Stromal cell of bone marrow (primary cell): ENCODE measurements around the gene TRIM44.
"Not testable (repeated sequence)": the region's sequence is repeated elsewhere in the genome, so short reads cannot be mapped to it uniquely, and the experiment has no call there.

ENCODE experiments used
- DNase-seq: peaks from one replicate; pipeline ENCODE4 v3.0.0-alpha.2; 2012; ENCODE audit warnings: low read depth

TRIM44 gene

DNA sequence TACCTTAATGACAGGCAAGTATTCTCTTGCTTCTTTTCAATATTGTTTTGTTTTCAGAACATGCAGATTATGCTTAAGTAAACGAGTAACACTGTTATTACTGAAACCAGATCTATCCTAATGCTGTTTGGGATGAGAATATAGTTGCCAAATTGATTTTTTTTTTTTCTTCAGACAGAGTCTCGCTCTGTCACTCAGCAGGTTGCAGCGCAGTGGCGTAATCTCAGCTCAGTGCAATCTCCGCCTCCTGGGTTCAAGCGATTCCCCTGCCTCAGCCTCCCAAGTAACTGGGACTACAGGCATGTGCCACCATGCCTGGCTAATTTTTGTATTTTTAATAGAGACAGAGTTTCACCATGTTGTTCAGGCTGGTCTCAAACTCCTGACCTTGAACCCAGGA lies 91.0 kb downstream of the TRIM44 start:
- not testable (repeated sequence) for DNase-seq

DNA sequence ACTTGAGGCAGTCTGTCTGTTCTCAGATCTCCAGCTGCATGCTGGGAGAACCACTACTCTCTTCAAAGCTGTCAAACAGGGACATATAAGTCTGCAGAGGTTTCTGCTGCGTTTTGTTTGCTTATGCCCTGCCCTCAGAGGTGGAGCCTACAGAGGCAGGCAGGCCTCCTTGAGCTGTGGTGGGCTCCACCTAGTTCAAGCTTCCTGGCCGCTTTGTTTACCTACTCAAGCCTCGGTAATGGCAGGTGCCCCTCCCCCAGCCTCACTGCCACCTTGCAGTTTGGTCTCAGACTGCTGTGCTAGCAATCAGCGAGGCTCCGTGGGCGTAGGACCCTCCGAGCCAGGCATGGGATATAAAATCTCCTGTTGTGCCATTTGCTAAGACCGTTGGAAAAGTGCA lies 97.4 kb downstream of the TRIM44 start:
- not testable (repeated sequence) for DNase-seq

DNA sequence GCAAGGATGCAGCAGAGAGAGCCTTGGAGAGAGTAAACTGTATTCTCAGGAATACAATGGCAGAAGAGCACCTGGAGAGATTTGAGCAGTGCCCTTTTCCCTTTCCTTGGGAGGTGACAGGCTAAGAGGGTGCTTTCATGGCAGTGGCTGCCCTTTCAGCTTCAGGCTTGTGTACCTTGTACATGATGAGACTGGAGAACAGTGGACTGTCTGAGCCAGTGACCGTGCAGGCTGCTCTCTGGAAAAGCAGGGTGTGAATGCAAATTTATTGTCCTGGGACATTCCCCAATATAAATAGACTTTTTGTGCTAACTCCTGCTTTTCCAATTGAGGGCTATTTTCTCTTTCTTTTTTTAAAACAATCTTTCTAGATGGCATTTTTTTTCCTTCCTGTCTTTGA lies 99.3 kb downstream of the TRIM44 start:
- no peak for DNase-seq

DNA sequence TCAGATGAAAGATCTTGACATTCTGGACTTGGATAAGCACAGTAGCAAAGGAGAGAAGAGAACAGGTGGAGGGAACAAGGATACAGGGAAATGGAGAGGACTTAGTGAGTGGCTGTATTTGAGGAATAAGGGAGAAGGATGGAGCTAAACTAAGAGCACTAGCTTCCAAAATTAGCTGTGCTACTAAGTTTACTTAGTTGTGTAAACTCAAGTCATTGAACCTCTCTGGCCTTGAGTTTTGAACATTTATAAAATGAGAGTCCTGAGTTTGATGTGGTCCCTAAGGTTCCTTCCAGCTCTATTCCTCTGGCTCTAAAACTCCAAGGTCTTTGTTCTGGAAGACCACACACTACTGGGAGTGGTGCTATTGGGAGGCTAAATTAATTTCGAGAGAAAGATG lies 100.7 kb downstream of the TRIM44 start:
- DNase-seq, result no peak

DNA sequence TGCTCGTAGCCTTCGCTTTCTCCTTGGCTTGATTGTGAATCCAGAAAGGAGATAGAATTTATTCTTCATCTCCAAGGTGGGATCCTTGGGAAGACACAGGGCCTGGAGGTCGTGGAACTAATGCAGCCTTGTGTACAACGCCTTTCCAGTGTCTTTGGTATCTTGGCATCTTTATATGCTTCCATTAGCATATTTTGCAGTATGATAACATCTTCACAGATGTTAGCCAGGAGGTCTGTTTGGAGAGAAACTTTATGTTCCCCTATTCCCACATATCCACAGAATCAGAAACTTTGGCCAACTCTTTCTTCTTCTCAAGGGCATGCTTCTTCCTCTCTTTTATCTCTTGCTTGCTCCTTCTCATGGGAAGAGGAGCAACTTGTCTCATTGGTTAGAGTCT lies 101.2 kb downstream of the TRIM44 start:
- DNase-seq, result no peak

DNA sequence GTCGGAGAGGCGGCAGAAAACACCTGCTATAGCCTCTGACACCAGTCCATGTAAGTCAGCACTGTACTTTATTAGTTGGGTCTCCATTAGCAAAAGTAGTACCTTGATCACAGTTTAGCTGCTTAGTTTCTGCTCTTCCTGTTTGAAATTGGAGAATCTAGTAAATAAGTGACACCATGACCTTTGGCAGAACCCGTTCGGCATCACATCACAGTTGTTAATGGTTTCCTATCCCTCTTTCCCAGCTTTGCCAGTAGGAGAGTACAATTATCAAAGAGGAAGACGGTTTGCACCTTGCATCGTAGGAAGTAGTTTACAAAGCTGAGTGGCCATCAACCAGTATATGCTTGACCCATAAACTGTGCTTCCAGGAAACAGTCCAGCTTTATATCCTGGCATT lies 101.8 kb downstream of the TRIM44 start:
- no peak for DNase-seq

DNA sequence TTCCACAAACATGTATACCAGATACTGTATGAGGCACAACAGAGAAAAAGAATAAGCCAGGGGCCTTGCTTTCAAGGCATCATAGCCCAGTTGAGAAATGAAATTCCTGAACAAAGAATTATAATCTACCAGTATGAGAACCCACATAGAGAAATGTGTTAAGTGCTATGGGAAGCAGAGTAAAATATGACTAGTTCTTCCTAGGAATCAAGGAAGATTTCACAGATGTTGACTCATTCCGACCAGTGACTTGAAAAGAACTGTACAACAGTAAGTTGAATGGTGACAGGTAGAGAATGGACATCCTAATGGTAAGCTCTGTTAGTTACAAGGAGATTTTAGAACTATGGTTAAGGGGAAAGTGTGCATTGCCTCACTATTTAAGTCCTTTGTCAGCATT lies 102.6 kb downstream of the TRIM44 start:
- no peak for DNase-seq

DNA sequence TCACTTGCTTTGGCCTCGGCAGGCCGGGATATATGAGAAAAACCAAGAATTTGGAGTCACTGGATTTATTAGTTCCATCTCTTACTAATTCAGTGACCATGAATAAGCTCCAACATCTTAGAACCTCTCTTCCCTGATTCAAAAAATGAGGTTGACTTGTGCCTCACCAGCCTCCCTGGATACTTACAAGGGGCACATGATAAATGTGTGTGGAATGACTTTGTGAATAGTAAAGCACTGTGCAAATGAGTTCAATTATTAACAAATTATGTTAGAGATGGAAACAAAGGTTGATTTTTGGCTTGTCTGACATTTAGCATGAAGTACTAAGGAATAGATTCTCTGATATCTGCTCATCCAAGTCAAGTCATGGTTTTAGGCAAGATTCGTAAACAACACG lies 104.1 kb downstream of the TRIM44 start:
- DNase-seq, result no peak

DNA sequence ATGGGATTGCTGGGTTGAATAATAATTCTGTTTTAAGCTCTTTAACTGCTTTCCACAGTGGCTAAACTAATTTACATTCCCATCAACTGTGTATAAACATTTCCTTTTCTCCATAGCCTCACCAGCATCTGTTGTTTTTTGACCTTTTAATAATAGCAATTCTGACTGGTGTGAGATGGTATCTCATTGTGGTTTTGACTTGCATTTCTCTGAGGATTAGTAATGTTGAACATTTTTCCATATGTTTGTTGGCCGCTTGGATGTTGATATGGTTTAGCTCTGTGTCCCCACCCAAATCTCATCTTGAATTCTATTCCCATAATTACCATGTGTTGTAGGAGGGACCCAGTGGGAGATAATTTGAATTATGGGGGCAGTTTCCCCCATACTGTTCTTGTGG lies 107.8 kb downstream of the TRIM44 start:
- DNase-seq, result not testable (repeated sequence)

DNA sequence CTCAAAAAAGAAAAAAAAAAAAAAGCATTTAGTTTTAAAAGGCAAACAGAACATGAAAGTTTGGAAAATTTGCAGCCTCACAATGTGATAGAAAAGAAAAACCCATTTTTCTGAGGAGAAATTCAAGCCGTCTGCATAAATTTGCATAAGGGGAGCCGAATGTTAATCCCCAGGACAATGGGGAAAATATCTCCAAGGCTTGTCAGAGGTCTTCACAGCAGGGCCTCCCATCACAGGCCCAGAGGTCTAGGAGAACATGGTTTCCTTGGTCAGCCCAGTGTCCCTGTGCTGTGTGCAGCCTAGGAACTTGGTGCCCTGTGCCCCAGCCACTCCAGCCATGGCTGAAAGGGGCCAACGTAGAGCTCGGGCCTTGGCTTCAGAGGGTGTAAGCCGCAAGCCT lies 109.1 kb downstream of the TRIM44 start:
- DNase-seq, result no peak

DNA sequence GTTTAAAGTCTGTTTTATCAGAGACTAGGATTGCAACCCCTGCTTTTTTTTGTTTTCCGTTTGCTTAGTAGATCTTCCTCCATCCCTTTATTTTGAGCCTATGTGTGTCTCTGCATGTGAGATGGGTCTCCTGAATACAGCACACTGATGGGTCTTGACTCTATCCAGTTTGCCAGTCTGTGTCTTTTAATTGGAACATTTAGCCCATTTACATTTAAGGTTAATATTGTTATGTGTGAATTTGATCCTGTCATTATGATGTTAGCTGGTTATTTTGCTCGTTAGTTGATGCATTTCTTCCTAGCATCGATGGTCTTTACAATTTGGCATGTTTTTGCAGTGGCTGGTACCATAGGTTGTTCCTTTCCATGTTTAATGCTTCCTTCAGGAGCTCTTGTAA lies 114.7 kb downstream of the TRIM44 start:
- not testable (repeated sequence) for DNase-seq

DNA sequence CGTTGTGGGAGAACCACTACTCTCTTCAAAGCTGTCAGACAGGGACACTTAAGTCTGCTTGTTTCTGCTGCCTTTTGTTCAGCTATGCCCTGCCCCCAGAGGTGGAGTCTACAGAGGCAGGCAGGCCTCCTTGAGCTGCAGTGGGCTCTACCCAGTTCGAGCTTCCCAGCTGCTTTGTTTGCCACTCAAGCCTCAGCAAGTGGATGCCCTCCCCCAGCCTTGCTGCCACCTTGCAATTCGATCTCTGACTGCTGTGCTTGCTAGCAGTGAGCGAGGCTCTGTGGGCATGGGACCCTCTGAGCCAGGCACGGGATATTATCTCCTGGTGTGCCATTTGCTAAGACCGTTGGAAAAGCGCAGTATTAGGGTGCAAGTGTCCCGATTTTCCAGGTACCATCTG lies 116.4 kb downstream of the TRIM44 start:
- DNase-seq, result not testable (repeated sequence)

DNA sequence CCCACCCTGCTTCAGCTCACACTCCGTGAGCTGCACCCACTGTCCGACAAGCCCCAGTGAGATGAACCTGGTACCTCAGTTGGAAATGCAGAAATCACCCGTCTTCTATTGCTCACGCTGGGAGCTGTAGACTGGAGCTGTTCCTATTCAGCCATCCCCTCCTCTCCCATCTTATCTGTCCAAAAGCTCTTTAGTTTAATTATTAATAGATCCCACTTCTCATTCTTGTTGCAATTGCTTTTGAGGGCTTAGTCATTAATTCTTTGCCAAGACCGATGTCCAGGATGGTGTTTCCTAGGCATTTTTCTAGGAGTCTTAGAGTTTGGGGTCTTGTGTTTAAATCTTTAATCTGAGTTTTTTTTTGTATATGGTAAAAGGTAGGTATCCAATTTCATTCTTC lies 116.8 kb downstream of the TRIM44 start:
- DNase-seq, result no peak

DNA sequence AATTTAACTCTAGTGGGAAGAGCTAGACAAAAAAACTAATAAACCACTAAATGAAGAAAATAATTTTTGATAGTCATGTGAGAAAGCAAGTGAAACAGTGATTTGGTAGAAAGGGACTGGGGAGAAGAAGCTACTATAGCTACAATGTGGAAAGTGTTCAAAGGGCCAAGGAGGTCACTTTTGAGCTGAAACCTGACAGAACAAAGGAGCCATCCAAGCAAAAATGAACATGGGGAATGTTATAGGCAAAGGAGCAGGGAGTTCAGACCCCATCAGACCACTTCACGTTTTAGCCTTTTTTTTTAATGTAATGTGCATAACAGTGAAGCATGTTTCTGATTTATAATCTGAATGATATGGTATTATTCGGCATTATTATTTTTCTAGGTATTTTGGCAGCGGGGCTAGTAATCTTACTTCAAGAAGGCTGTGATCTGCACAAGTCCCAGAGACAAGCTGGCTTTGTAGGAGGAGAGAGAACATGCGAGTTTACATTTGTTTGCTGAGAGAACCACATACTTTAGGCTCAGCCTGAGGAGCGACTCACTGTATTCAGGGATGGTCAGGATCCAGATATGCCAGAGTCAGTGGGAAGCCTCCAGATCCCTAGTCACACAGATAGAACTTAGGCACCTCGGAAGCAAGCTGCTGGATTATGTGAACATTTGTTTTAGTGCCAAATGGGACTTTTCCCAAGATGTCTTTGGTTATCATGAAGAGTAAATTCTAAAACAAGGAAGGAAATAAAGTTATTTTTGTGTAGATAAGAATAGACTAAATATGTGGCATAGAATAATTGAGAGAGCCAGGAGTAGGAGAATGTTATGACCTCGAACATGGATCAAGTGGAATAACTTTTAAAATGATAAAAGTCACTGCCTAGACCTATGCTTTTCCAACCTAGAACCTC lies 118.6 kb downstream of the TRIM44 start:
- peak; percentile 41 for DNase-seq

DNA sequence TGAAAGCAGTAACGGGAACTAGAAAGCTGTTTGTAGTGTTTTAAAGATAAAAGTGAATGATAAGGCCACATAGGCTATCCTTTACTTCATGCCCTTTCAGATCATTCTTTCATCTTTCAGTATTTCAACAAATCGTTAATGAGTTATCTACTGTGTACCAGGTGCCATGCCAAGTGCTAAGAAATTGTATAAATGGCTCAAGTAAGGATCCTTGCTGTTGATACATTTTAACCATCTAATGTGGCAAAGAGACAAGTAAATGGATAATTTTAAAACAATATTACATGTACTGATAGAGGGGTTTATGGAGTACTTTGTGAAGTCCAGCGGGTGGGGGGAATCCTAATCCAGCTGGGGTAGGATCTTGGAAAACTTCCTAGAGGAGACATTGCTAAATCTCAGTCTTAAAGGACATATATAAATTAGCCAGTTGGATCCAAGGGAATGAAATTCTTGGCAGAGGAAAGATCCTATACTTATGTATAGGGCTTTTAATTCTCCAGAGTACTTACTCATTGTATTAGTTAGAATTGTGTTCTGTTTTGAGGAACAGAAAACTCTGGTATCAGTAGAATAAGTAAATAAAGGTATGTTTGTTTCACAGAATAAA lies 119.4 kb downstream of the TRIM44 start:
- DNase-seq, result no peak

DNA sequence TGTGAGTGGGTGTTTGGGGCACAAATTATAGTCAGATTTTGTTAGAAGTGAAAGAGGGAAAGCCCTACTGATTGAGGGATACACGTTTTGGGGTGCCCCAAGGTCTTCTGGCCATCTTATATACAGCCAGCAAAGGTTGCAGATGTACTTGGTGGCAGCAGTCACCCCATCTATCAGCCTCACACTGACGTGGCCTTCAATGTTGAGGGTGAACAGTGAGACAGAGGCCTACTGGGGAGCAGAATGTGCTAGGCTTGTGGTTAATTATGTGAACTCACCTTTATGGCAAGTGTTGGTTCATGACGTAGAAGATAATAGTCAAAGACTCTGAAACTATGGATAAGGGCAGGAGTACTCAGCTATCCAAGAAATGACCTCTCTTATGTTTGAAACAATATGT lies 121.2 kb downstream of the TRIM44 start:
- no peak for DNase-seq

DNA sequence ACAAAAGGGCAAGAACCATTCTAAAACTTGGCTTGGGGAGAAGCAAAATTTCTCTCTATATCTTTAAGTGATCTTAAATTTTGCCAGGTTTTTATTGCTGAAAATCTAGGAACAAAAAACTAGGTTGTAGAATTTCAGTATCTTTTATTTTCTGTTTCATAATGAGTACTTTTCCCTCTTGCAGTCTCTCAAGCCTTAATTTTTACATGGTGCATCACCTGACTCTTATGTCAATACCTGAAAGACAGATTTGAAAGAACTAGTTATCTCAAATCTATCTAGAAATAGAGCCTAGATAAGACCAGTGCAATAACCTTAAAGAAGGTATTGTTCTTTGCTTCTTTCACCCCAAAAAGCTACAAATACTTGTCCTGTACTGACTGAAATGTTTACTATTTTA lies 122.1 kb downstream of the TRIM44 start:
- no peak for DNase-seq

DNA sequence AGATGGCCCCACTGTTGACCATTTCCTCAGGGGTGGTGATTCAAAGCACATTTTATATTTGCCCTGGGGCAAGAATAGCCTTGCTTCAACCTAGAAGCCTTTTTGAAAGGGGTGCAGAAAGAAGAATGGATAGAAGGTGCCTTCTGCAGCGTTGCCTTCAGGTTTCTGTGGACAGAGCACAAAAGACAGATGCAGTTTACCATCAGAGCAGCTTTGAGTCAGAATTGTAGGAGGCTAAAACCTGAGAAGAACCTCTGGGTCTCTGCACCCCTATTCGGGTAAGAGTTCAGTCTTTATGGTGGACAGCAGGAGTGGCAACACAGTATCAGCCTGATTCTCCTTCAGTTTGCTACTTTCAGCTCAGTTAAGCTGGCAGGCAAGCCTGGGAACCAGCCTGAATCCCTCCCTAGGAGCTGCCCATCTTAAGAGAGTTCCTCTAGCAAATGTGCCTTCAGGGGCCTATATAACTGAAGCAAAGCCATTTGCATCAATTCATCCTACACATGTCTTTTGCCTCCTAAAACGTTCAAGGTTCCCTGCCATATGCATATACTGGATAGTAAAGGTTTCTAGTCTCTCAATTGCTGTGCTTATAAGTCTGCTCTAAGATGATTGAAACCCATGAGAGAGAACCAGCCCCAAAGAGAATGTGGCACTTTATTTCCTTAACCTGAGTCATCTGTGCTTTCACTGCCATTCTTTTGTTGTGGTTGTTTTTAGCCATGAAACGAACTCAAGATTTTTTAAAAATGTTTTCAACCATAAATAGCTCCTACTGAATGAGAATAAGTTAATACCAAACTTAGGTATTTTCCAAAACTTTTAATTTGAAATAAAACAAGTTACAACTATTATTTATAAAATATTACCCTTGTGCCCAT lies 123.0 kb downstream of the TRIM44 start:
- DNase-seq, result no peak

DNA sequence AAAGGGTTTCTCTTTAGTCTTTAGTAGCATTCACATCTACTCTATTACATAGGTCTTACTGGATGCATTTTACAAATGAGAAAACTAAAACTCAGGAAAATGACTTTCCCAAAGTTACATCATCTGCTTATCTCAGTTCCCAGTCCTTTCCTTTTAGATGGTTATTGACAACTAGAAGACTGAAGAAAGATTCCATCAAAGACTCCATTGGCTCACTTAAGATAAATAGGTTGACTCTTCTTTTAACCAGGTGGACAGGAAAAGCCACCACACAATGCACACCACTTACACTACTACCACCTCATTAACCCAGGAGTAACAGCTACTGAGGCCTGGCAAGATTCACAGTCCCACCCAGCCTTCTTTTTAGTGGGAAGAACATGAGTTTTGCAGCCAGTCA lies 123.6 kb downstream of the TRIM44 start:
- DNase-seq, result no peak

DNA sequence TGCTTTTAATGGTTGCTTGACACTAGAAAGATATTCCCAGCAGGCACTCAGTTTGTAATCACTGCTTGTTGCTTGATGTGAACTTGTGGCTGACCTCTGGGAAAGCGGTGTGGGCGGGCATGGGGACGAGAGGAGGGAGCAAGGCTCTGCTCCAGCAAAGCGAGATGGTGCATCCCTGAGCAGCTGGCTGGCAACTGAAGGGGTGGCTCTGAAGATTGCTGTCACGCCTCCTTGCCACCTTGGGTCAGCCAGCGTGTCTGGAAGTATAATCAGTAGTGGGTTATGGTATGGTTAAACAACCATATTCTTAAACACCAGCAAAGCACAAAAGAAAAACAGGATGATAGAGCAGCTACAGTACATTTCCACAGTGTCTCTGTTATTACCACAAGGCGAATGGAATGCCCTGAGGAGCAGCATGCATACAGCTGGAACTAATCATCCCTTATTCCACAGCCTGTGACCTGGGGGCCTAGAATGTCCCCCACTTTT lies 124.5 kb downstream of the TRIM44 start:
- DNase-seq, result no peak

DNA sequence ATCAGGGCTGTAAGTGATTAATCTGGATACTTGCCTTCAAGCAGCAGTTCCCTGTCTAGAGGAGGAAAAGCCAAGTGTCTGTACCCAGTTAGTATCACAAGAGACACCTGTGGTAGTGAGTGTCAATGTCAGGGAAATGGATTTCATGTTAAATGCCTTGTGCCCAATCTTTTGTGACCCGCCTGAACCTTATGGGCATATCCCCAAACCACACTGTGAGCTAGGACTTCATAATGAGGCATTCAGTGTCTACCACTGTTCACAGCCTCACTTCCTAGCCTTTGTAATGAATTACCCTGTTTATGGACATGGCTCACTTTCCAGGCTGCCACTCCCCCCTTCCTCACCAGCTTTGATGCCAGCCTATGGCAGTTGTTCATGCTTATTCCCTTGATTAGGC lies 125.1 kb downstream of the TRIM44 start:
- DNase-seq, result no peak
